Fibroblast of lung (primary cell): ENCODE results near the gene PTPDC1. TPM values are rescaled to one million over a fixed set of nuclear protein-coding genes. Genes with fewer than 3 reads are reported as not detected.

Experiments
- DNase-seq, 2 donors: peaks; one replicate each; pipeline versions ENCODE4 v3.0.0 to v3.0.0-alpha.2; 2010; ENCODE audit warnings: low read depth in 2 of 2
- H2AFZ ChIP-seq: 2 replicates; pipeline ENCODE4 v1.5.1; 2012; ENCODE audit warnings: low read length, control low read depth, inconsistent platforms
- H3K27ac ChIP-seq: 2 replicates; pipeline ENCODE4 v1.5.1; 2011; ENCODE audit warnings: low read length, control low read depth; ENCODE audit not compliant: insufficient read depth
- H3K27me3 ChIP-seq: 2 replicates; pipeline ENCODE4 v1.5.1; 2011; ENCODE audit warnings: mild to moderate bottlenecking, low read length; ENCODE audit not compliant: control insufficient read depth, insufficient read depth
- H3K36me3 ChIP-seq: 2 replicates; pipeline ENCODE4 v1.5.1; 2011; ENCODE audit warnings: low read length; ENCODE audit not compliant: control insufficient read depth, insufficient read depth
- H3K4me1 ChIP-seq: 2 replicates; pipeline ENCODE4 v1.5.1; 2011; ENCODE audit warnings: low read length; ENCODE audit not compliant: control insufficient read depth, insufficient read depth; ENCODE audit errors: extremely low read depth
- H3K4me2 ChIP-seq: 2 replicates; pipeline ENCODE4 v1.5.1; 2011; ENCODE audit warnings: low read length, control low read depth; ENCODE audit not compliant: insufficient read depth; ENCODE audit errors: extremely low read depth
- H3K4me3 ChIP-seq, 4 experiments: fragments of 200-600 bp in 1 of 4; sonication (generic) in 1 of 4; replicated peaks in 1 of 4; 2 replicates each; pipeline ENCODE4 v1.5.1; 2011 to 2016; ENCODE audit warnings: low read length in 4 of 4, low read depth in 3 of 4, mild to moderate bottlenecking in 3 of 4, control low read depth in 2 of 4, inconsistent platforms in 1 of 4, mixed read lengths in 1 of 4; ENCODE audit not compliant: insufficient read depth in 1 of 4; ENCODE audit errors: control extremely low read depth in 1 of 4
- H3K79me2 ChIP-seq: 2 replicates; pipeline ENCODE4 v1.5.1; 2012; ENCODE audit warnings: mild to moderate bottlenecking, low read length, inconsistent platforms; ENCODE audit not compliant: control insufficient read depth, insufficient read depth
- H3K9ac ChIP-seq: 2 replicates; pipeline ENCODE4 v1.5.1; 2011; ENCODE audit warnings: mild to moderate bottlenecking, low read length, control low read depth; ENCODE audit not compliant: insufficient read depth
- H3K9me3 ChIP-seq: 2 replicates; pipeline ENCODE4 v1.5.1; 2012; ENCODE audit warnings: low read depth, low read length; ENCODE audit not compliant: control insufficient read depth, insufficient read depth
- H4K20me1 ChIP-seq: 2 replicates; pipeline ENCODE4 v1.5.1; 2011; ENCODE audit warnings: low read length; ENCODE audit not compliant: control insufficient read depth, insufficient read depth; ENCODE audit errors: extremely low read depth
- EZH2 ChIP-seq: IDR thresholded peaks from 2 replicates; pipeline ENCODE4 v1.5.1; 2012; ENCODE audit warnings: low read length, control low read depth, mild to moderate bottlenecking; ENCODE audit errors: missing control alignments
- polyA minus RNA-seq: library from RNA; depleted of rRNA, polyadenylated mRNA; stranded (reverse); fragments of >200 nt; gene quantifications from 2 replicates; pipeline ENCODE4 v1.2.3, GENCODE V29; 2011; ENCODE audit warnings: low replicate concordance
- polyA plus RNA-seq, 2 donors: library from polyadenylated mRNA; depleted of rRNA in 1 of 2; stranded (reverse) in 1 of 2; unstranded in 1 of 2; fragments of >200 nt; gene quantifications; 2 replicates each; pipeline ENCODE4 v1.2.1, GENCODE V29; 2011 to 2012; ENCODE audit warnings: missing spikeins in 1 of 2
- total RNA-seq: library from RNA; depleted of rRNA; stranded (reverse); fragments of >200 nt; gene quantifications from 2 replicates; pipeline ENCODE4 v1.2.1, GENCODE V29; 2014
- TF ChIP-seq, protein P1 (sequence below), 2 donors: IDR thresholded peaks in 1 of 2; conservative IDR thresholded peaks in 1 of 2; 1 replicate in 1 of 2; 2 replicates in 1 of 2; pipeline ENCODE4 v1.5.1; 2011 to 2012; ENCODE audit warnings: low read length in 2 of 2, control low read depth in 1 of 2, inconsistent platforms in 1 of 2, low read depth in 1 of 2, mild to moderate bottlenecking in 1 of 2

PTPDC1 gene, protein sequence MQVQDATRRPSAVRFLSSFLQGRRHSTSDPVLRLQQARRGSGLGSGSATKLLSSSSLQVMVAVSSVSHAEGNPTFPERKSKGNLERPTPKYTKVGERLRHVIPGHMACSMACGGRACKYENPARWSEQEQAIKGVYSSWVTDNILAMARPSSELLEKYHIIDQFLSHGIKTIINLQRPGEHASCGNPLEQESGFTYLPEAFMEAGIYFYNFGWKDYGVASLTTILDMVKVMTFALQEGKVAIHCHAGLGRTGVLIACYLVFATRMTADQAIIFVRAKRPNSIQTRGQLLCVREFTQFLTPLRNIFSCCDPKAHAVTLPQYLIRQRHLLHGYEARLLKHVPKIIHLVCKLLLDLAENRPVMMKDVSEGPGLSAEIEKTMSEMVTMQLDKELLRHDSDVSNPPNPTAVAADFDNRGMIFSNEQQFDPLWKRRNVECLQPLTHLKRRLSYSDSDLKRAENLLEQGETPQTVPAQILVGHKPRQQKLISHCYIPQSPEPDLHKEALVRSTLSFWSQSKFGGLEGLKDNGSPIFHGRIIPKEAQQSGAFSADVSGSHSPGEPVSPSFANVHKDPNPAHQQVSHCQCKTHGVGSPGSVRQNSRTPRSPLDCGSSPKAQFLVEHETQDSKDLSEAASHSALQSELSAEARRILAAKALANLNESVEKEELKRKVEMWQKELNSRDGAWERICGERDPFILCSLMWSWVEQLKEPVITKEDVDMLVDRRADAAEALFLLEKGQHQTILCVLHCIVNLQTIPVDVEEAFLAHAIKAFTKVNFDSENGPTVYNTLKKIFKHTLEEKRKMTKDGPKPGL
- total RNA-seq (5.9 and 7.6 TPM in 2 replicates), polyA plus RNA-seq (3.8 and 4.4 TPM in 2 replicates), polyA minus RNA-seq (1.2 and 2.6 TPM in 2 replicates)
- 2.2 and 2.4 TPM in 2 replicates for polyA plus RNA-seq (2012)

DNA sequence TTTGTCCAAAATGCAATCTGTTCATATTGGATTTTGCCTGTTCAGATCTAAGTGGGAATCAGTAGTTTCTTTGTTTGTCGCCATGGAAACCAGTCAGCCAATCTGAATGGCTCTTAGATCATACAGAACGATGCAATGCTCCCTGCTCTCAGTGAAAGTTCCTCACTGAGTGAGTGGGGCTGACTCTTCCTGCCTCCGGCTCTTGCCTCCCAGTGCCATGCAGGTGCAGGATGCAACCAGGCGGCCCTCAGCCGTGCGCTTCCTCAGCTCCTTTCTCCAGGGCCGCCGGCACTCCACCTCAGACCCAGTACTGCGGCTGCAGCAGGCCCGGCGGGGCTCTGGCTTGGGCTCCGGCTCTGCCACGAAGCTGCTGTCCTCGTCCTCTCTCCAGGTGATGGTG, at the start of gene PTPDC1:
TSS of gene PTPDC1 (plus strand) at position 151 of the 400 bp plus-strand sequence. CDS start at position 218, 67 bp downstream.
- no peak within 1 kb of the TSS for H3K9ac ChIP-seq
- no peaks in the 10 kb centered on the region for H3K36me3 ChIP-seq
- H3K4me3 ChIP-seq: peak within 1 kb of the TSS in 1 of 4 experiments; percentile 42
- H2AFZ ChIP-seq: no peak within 1 kb of the TSS
- peak; percentile 76 to 92 for DNase-seq
- no peaks in the 10 kb centered on the region for H3K79me2 ChIP-seq
- H3K9me3 ChIP-seq: no peaks in the 10 kb centered on the region
- TF ChIP-seq, protein P1, sequence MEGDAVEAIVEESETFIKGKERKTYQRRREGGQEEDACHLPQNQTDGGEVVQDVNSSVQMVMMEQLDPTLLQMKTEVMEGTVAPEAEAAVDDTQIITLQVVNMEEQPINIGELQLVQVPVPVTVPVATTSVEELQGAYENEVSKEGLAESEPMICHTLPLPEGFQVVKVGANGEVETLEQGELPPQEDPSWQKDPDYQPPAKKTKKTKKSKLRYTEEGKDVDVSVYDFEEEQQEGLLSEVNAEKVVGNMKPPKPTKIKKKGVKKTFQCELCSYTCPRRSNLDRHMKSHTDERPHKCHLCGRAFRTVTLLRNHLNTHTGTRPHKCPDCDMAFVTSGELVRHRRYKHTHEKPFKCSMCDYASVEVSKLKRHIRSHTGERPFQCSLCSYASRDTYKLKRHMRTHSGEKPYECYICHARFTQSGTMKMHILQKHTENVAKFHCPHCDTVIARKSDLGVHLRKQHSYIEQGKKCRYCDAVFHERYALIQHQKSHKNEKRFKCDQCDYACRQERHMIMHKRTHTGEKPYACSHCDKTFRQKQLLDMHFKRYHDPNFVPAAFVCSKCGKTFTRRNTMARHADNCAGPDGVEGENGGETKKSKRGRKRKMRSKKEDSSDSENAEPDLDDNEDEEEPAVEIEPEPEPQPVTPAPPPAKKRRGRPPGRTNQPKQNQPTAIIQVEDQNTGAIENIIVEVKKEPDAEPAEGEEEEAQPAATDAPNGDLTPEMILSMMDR (conservative IDR thresholded peaks at IDR 0.05 in 1 of 2, IDR thresholded peaks at IDR 0.05 in 1 of 2; ENCODE audit: low read depth in 1 of 2, low read length in 2 of 2): no peak
- no peak for TF ChIP-seq EZH2
- no peaks in the 10 kb centered on the region for H3K27me3 ChIP-seq
- peaks cover 4% of the 10 kb centered on the region for H3K4me1 ChIP-seq
- H4K20me1 ChIP-seq: no peaks in the 10 kb centered on the region
- H3K4me2 ChIP-seq: no peak within 1 kb of the TSS
- no peak within 1 kb of the TSS for H3K27ac ChIP-seq

DNA sequence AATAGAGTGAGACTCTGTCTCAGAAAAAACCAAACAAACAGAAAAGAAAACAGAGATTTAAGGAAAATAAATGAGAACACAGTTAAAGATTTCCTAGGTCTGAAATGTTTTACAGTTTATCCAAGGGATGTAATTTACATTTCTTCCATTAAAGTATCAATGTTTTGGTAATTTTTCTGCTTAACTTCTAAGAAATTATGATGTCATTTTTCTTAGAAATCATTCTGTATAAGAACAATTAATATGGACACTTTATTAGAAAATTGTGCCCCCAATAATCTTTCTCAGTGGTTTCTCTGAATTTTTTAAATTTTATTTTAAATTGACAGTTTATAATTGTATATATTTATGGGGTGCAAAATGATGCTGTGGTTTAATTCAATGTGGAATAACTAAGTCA, 49.8 kb upstream of the PTPDC1 start:
- Histone ChIP-seq H3K9ac (no peak overlapping the region), H3K27ac (no peak overlapping the region), H3K27me3 (no peaks in the 10 kb centered on the region), H3K4me2 (no peak overlapping the region), H3K4me3 (no peak overlapping the region), H3K79me2 (no peaks in the 10 kb centered on the region), H3K36me3 (no peaks in the 10 kb centered on the region), H3K4me1 (no peaks in the 10 kb centered on the region), H4K20me1 (no peaks in the 10 kb centered on the region), H3K9me3 (no peaks in the 10 kb centered on the region), H2AFZ (no peak overlapping the region)
- no peak for DNase-seq
- TF ChIP-seq, protein P1 (conservative IDR thresholded peaks at IDR 0.05 in 1 of 2, IDR thresholded peaks at IDR 0.05 in 1 of 2; ENCODE audit: low read depth in 1 of 2, low read length in 2 of 2): no peak
- TF ChIP-seq EZH2: no peak

DNA sequence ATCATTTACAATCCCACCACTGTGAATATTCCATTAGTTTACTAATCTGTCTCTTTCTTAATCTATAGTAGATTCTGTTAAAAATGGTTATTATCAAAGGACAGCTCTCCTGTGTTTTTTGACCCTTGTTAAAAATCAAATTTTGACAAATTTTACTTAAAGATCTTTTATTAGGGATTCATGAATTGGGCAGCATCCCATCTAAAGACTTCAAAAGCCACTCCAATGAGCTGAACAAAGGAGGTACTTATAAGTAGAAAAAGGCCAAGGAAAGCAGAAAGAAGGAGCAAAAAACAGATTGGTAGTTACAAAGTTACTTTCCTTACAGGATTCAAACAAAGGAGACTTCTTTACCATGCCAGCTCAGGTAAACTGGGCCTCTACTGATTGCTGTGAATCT, 44.5 kb upstream of the PTPDC1 start:
- TF ChIP-seq EZH2: no peak
- TF ChIP-seq, protein P1 (conservative IDR thresholded peaks at IDR 0.05 in 1 of 2, IDR thresholded peaks at IDR 0.05 in 1 of 2; ENCODE audit: low read depth in 1 of 2, low read length in 2 of 2): no peak
- Histone ChIP-seq H3K9ac (no peak overlapping the region), H3K9me3 (no peaks in the 10 kb centered on the region), H3K27ac (no peak overlapping the region), H3K79me2 (no peaks in the 10 kb centered on the region), H3K4me3 (no peak overlapping the region), H3K4me1 (no peaks in the 10 kb centered on the region), H4K20me1 (no peaks in the 10 kb centered on the region), H3K27me3 (no peaks in the 10 kb centered on the region), H3K4me2 (no peak overlapping the region), H2AFZ (no peak overlapping the region), H3K36me3 (no peaks in the 10 kb centered on the region)
- no peak for DNase-seq
